Endothelial cell of umbilical vein (primary cell): ENCODE data around the gene ETS1. TPM values are rescaled to one million over a fixed set of nuclear protein-coding genes. Genes with fewer than 3 reads are reported as not detected.

Experiments used
- BruUV-seq: library from RNA; stranded (reverse); fragments of 400-500 nt; replicated peaks from 2 replicates; lab custom pipeline; 2021; lab: Mats Ljungman, UMichigan
- CTCF ChIA-PET: fragments of 300-600, 350-600 bp; sonication (Branson Sonifier 250); formaldehyde crosslinking; loops from one replicate; lab custom pipeline; 2021; ENCODE audit warnings: antibody characterized with exemption, inconsistent platforms; lab: Charles Lee
- POLR2A ChIA-PET: fragments of 300-600, 350-600 bp; sonication (Branson Sonifier 250); formaldehyde crosslinking; loops from one replicate; lab custom pipeline; 2021; ENCODE audit warnings: antibody characterized with exemption, inconsistent platforms; lab: Charles Lee
- DNase-seq: peaks from one replicate; pipeline ENCODE4 v3.0.0-alpha.2; 2011; ENCODE audit warnings: low read depth, low spot score
- FAIRE-seq: peaks from 2 replicates; lab custom pipeline; 2011; peaks lifted over from hg19 to GRCh38; lab: Jason Lieb, UNC
- H2AFZ ChIP-seq: 2 replicates; pipeline ENCODE4 v1.6.0; 2012; ENCODE audit warnings: low read depth, low read length, control low read depth, inconsistent platforms
- H3K27ac ChIP-seq: 2 replicates; pipeline ENCODE4 v1.5.1; 2011; ENCODE audit warnings: low read depth, mild to moderate bottlenecking, control low read depth, low read length, moderate library complexity; ENCODE audit not compliant: insufficient read depth
- H3K27me3 ChIP-seq, 2 experiments: 2 replicates each; pipeline versions ENCODE4 v1.6.0 to v1.6.1; 2011; ENCODE audit warnings: low read length in 2 of 2, mixed read lengths in 1 of 2; ENCODE audit not compliant: control insufficient read depth in 2 of 2, insufficient read depth in 2 of 2
- H3K36me3 ChIP-seq, 2 experiments: 2 replicates in 1 of 2; 3 replicates in 1 of 2; pipeline ENCODE4 v1.5.1; 2011; ENCODE audit warnings: low read length in 2 of 2, mild to moderate bottlenecking in 1 of 2, moderate library complexity in 1 of 2; ENCODE audit not compliant: control insufficient read depth in 2 of 2, insufficient read depth in 2 of 2; ENCODE audit errors: extremely low read depth in 1 of 2
- H3K4me1 ChIP-seq: 3 replicates; pipeline ENCODE4 v1.5.1; 2011; ENCODE audit warnings: mild to moderate bottlenecking, low read length; ENCODE audit not compliant: control insufficient read depth, insufficient read depth; ENCODE audit errors: extremely low read depth
- H3K4me2 ChIP-seq: 2 replicates; pipeline ENCODE4 v1.6.1; 2011; ENCODE audit warnings: low read length, control low read depth, mixed read lengths; ENCODE audit not compliant: insufficient read depth
- H3K4me3 ChIP-seq, 3 experiments: fragments of 200-600 bp in 1 of 3; sonication (generic), shearing (Covaris generic) in 1 of 3; replicated peaks in 1 of 3; 2 replicates each; pipeline ENCODE4 v1.5.1; 2011 to 2016; ENCODE audit warnings: control low read depth in 3 of 3, low read length in 3 of 3, mild to moderate bottlenecking in 2 of 3, inconsistent platforms in 1 of 3, low read depth in 1 of 3, moderate library complexity in 1 of 3; ENCODE audit not compliant: insufficient read depth in 1 of 3
- H3K79me2 ChIP-seq: 2 replicates; pipeline ENCODE4 v1.6.0; 2012; ENCODE audit warnings: low read length, inconsistent platforms; ENCODE audit not compliant: control insufficient read depth, insufficient read depth
- H3K9ac ChIP-seq: replicated peaks from 2 replicates; pipeline ENCODE3; 2011; ENCODE audit warnings: low read length, control low read depth; ENCODE audit not compliant: insufficient read depth; ENCODE audit errors: extremely low read depth
- H3K9me1 ChIP-seq: replicated peaks from 3 replicates; pipeline ENCODE4 v1.6.0; 2011; ENCODE audit warnings: mild to moderate bottlenecking, low read length; ENCODE audit not compliant: control insufficient read depth, insufficient read depth; ENCODE audit errors: extremely low read depth
- H3K9me3 ChIP-seq: replicated peaks from 2 replicates; pipeline ENCODE4 v1.5.1; 2012; ENCODE audit warnings: low read length, inconsistent platforms; ENCODE audit not compliant: control insufficient read depth, insufficient read depth
- H4K20me1 ChIP-seq: replicated peaks from 2 replicates; pipeline ENCODE3; 2011; ENCODE audit warnings: mild to moderate bottlenecking, low read length; ENCODE audit not compliant: control insufficient read depth, insufficient read depth; ENCODE audit errors: extremely low read depth
- EZH2 ChIP-seq: IDR thresholded peaks from 2 replicates; pipeline ENCODE4 v1.6.1; 2012; ENCODE audit warnings: borderline replicate concordance, low read depth, mild to moderate bottlenecking, moderate library complexity, low read length, inconsistent platforms; ENCODE audit not compliant: severe bottlenecking
- FOS ChIP-seq: IDR thresholded peaks from 2 replicates; pipeline ENCODE4 v1.6.1; 2011; ENCODE audit warnings: mild to moderate bottlenecking, low read length, moderate library complexity, borderline replicate concordance; ENCODE audit not compliant: insufficient read depth
- GATA2 ChIP-seq: IDR thresholded peaks from 2 replicates; pipeline ENCODE4 v1.7.0; 2011; ENCODE audit warnings: low read depth, mild to moderate bottlenecking, moderate library complexity, mixed read lengths, low read length; ENCODE audit not compliant: insufficient read length, insufficient read depth
- JUN ChIP-seq: IDR thresholded peaks from 2 replicates; pipeline ENCODE4 v1.6.1; 2011; ENCODE audit warnings: borderline replicate concordance, low read depth; ENCODE audit not compliant: insufficient read length, insufficient read depth
- MAX ChIP-seq: IDR thresholded peaks from 2 replicates; pipeline ENCODE4 v1.6.1; 2011; ENCODE audit not compliant: insufficient read depth, insufficient read length
- MYC ChIP-seq: IDR thresholded peaks from one replicate; pipeline ENCODE4 v1.6.1; 2011; ENCODE audit warnings: mild to moderate bottlenecking, low read depth, low read length
- POLR2A ChIP-seq: IDR thresholded peaks from 2 replicates; pipeline ENCODE4 v1.6.1; 2012; ENCODE audit warnings: low read depth, mild to moderate bottlenecking, control low read depth, low read length
- POLR2AphosphoS5 ChIP-seq: IDR thresholded peaks from 2 replicates; pipeline ENCODE4 v1.6.1; 2012; ENCODE audit warnings: low read depth, mild to moderate bottlenecking, control low read depth, low read length, moderate library complexity; ENCODE audit not compliant: insufficient read depth
- dilution Hi-C: fragments of 300-500 bp; cut with MboI; formaldehyde crosslinking; loops from one replicate; pipeline ENCODE4 v1.15.0; 2019; ENCODE audit warnings: low sequenced_read_pairs; ENCODE audit not compliant: extremely low pct_ligation_motif_present
- intact Hi-C: fragments of 100-400 bp; cut with micrococcal nuclease; formaldehyde crosslinking; loops from one replicate; pipeline ENCODE4 v1.10.0; 2022
- polyA plus RNA-seq, 4 experiments: library from polyadenylated mRNA; depleted of rRNA in 3 of 4; stranded (reverse) in 3 of 4; unstranded in 1 of 4; fragments of >200 nt; gene quantifications; 2 replicates each; pipeline versions ENCODE4 v1.2.1 to v1.2.3, GENCODE V29; 2011 to 2012; ENCODE audit warnings: missing spikeins in 1 of 4
- total RNA-seq: library from RNA; stranded (reverse); gene quantifications from 2 replicates; pipeline ENCODE4 v1.2.3, GENCODE V29; 2021
- TF ChIP-seq, protein P1 (sequence below), 2 donors: IDR thresholded peaks; 1 replicate in 1 of 2; 2 replicates in 1 of 2; pipeline ENCODE4 v1.5.1; 2011; ENCODE audit warnings: low read length in 2 of 2, mild to moderate bottlenecking in 2 of 2, moderate library complexity in 2 of 2, control low read depth in 1 of 2, inconsistent platforms in 1 of 2, low read depth in 1 of 2; ENCODE audit not compliant: insufficient read depth in 1 of 2; ENCODE audit errors: extremely low read depth in 1 of 2

ETS1 gene
- total and polyA plus RNA-seq, 2 donors (not counting 3 experiments of a cell fraction or from before 2014, with no cell fraction given) = 34.2 to 115 TPM

GRCh38 chr11:128491195-128491936 is 96.0 kb downstream of the ETS1 start:
- H3K9me3 ChIP-seq = no peaks in the 10 kb centered on the region
- H3K9ac ChIP-seq = no peak overlapping the region
- TF ChIP-seq, protein P1, sequence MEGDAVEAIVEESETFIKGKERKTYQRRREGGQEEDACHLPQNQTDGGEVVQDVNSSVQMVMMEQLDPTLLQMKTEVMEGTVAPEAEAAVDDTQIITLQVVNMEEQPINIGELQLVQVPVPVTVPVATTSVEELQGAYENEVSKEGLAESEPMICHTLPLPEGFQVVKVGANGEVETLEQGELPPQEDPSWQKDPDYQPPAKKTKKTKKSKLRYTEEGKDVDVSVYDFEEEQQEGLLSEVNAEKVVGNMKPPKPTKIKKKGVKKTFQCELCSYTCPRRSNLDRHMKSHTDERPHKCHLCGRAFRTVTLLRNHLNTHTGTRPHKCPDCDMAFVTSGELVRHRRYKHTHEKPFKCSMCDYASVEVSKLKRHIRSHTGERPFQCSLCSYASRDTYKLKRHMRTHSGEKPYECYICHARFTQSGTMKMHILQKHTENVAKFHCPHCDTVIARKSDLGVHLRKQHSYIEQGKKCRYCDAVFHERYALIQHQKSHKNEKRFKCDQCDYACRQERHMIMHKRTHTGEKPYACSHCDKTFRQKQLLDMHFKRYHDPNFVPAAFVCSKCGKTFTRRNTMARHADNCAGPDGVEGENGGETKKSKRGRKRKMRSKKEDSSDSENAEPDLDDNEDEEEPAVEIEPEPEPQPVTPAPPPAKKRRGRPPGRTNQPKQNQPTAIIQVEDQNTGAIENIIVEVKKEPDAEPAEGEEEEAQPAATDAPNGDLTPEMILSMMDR (IDR thresholded peaks at IDR 0.05; ENCODE audit: extremely low read depth in 1 of 2, insufficient read depth in 1 of 2, low read depth in 1 of 2, low read length in 2 of 2) = no peak
- no peak for TF ChIP-seq MYC
- no peak for TF ChIP-seq GATA2
- TF ChIP-seq FOS = no peak
- TF ChIP-seq EZH2 = no peak
- TF ChIP-seq POLR2A = no peak
- no peak for TF ChIP-seq MAX
- no peak for TF ChIP-seq POLR2AphosphoS5
- TF ChIP-seq JUN = no peak
- dilution Hi-C loops = no loop called here
- intact Hi-C loops = no loop called here
- H3K4me3 ChIP-seq = no peak overlapping the region
- no peak overlapping the region for H3K4me2 ChIP-seq
- no peak overlapping the region for H2AFZ ChIP-seq
- H3K36me3 ChIP-seq = peaks cover 15 to 22% of the 10 kb centered on the region in 2 experiments
- POLR2A ChIA-PET = no interaction called here
- peaks cover 71% of the 10 kb centered on the region for H3K79me2 ChIP-seq
- H4K20me1 ChIP-seq = no peaks in the 10 kb centered on the region
- BruUV-seq = no TSS peak
- H3K27ac ChIP-seq = no peak overlapping the region
- DNase-seq = no peak
- CTCF ChIA-PET = interaction anchor here (0.9 to 1.9 kb wide), 4 partner anchors 20 to 201 kb away, joined by 3 to 4 read pairs (median 4); no protein-coding TSS in a partner anchor
- H3K27me3 ChIP-seq = no peaks in the 10 kb centered on the region
- no peaks in the 10 kb centered on the region for H3K9me1 ChIP-seq
- FAIRE-seq = peak; percentile 18
- H3K4me1 ChIP-seq = peaks cover 20% of the 10 kb centered on the region
